HEK293 (cell line): ENCODE measurements around the gene MYL4.
A peak's percentile ranks its signal among the peaks of the same experiment; 100 is the strongest.

Experiments
- SCRT1 ChIP-seq: fragments of 450-650 bp; formaldehyde crosslinking; IDR thresholded peaks from 2 replicates; pipeline ENCODE4 v1.5.1; 2016; ENCODE audit warnings: missing biosample characterization, missing genetic modification characterization, borderline replicate concordance
- SP7 ChIP-seq: fragments of 450-650 bp; formaldehyde crosslinking; IDR thresholded peaks from 2 replicates; pipeline ENCODE4 v1.5.1; 2016; ENCODE audit warnings: missing biosample characterization, missing genetic modification characterization
- ZBTB17 ChIP-seq: fragments of 450-650 bp; formaldehyde crosslinking; IDR thresholded peaks from 2 replicates; pipeline ENCODE4 v1.5.1; 2016; ENCODE audit warnings: missing biosample characterization, missing genetic modification characterization
- ZNF248 ChIP-seq: fragments of 450-650 bp; formaldehyde crosslinking; IDR thresholded peaks from 2 replicates; pipeline ENCODE4 v1.5.1; 2017; ENCODE audit warnings: missing biosample characterization, missing genetic modification characterization
- ZNF274 ChIP-seq, 2 experiments: fragments of 200-500 bp in 1 of 2; fragments of 450-650 bp in 1 of 2; sonication (Bioruptor generic) in 1 of 2; formaldehyde crosslinking in 1 of 2; IDR thresholded peaks; 2 replicates each; pipeline versions ENCODE4 v1.5.1 to v1.6.1; 2014 to 2016; ENCODE audit warnings: borderline replicate concordance in 1 of 2, inconsistent platforms in 1 of 2, low read length in 1 of 2, missing biosample characterization in 1 of 2, missing genetic modification characterization in 1 of 2
- ZNF76 ChIP-seq: fragments of 450-650 bp; formaldehyde crosslinking; IDR thresholded peaks from 2 replicates; pipeline ENCODE4; 2016; ENCODE audit warnings: low read depth, missing biosample characterization, missing genetic modification characterization, borderline replicate concordance
- TF ChIP-seq, protein P1 (sequence below): fragments of 450-650 bp; formaldehyde crosslinking; IDR thresholded peaks from 2 replicates; pipeline ENCODE4 v1.5.1; 2016; ENCODE audit warnings: missing biosample characterization, missing genetic modification characterization
- TF ChIP-seq, protein P2 (sequence below): fragments of 450-650 bp; formaldehyde crosslinking; IDR thresholded peaks from 2 replicates; pipeline ENCODE4 v1.5.1; 2016; ENCODE audit warnings: missing biosample characterization, missing genetic modification characterization
- TF ChIP-seq, protein P3 (sequence below): fragments of 450-650 bp; formaldehyde crosslinking; IDR thresholded peaks from 2 replicates; pipeline ENCODE4 v1.5.1; 2017; ENCODE audit warnings: missing biosample characterization, missing genetic modification characterization

DNA sequence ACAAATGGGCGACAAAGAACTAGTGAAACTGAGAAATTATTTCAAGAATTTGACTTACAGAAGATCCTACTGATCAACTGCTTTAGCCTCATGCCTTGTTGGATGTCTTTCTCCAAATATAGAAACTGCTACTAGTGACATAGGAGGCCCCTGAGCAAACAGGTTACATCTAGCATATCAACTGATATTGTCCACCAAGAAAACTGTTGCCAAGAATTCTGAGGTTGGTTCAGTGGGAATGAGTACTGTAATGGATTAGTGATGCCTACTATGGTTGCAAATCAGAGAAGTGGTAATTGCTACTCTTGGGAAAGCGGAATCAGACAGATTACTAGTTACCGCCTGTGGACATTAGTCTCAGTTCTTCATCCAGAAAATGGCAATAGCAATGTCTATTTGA is 30.0 kb upstream of the MYL4 start:
- TF ChIP-seq, protein P1, sequence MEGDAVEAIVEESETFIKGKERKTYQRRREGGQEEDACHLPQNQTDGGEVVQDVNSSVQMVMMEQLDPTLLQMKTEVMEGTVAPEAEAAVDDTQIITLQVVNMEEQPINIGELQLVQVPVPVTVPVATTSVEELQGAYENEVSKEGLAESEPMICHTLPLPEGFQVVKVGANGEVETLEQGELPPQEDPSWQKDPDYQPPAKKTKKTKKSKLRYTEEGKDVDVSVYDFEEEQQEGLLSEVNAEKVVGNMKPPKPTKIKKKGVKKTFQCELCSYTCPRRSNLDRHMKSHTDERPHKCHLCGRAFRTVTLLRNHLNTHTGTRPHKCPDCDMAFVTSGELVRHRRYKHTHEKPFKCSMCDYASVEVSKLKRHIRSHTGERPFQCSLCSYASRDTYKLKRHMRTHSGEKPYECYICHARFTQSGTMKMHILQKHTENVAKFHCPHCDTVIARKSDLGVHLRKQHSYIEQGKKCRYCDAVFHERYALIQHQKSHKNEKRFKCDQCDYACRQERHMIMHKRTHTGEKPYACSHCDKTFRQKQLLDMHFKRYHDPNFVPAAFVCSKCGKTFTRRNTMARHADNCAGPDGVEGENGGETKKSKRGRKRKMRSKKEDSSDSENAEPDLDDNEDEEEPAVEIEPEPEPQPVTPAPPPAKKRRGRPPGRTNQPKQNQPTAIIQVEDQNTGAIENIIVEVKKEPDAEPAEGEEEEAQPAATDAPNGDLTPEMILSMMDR: no peak
- TF ChIP-seq ZBTB17 (tag by site-specific recombination): peak; percentile 77
- TF ChIP-seq, protein P2, sequence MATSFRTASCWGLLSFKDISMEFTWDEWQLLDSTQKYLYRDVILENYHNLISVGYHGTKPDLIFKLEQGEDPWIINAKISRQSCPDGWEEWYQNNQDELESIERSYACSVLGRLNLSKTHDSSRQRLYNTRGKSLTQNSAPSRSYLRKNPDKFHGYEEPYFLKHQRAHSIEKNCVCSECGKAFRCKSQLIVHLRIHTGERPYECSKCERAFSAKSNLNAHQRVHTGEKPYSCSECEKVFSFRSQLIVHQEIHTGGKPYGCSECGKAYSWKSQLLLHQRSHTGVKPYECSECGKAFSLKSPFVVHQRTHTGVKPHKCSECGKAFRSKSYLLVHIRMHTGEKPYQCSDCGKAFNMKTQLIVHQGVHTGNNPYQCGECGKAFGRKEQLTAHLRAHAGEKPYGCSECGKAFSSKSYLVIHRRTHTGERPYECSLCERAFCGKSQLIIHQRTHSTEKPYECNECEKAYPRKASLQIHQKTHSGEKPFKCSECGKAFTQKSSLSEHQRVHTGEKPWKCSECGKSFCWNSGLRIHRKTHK (tag by site-specific recombination): no peak
- no peak for TF ChIP-seq SCRT1 (tag by site-specific recombination)
- TF ChIP-seq ZNF248 (tag by site-specific recombination): no peak
- no peak for TF ChIP-seq ZNF76 (tag by site-specific recombination)
- no peak for TF ChIP-seq SP7 (tag by site-specific recombination)
- TF ChIP-seq, protein P3, sequence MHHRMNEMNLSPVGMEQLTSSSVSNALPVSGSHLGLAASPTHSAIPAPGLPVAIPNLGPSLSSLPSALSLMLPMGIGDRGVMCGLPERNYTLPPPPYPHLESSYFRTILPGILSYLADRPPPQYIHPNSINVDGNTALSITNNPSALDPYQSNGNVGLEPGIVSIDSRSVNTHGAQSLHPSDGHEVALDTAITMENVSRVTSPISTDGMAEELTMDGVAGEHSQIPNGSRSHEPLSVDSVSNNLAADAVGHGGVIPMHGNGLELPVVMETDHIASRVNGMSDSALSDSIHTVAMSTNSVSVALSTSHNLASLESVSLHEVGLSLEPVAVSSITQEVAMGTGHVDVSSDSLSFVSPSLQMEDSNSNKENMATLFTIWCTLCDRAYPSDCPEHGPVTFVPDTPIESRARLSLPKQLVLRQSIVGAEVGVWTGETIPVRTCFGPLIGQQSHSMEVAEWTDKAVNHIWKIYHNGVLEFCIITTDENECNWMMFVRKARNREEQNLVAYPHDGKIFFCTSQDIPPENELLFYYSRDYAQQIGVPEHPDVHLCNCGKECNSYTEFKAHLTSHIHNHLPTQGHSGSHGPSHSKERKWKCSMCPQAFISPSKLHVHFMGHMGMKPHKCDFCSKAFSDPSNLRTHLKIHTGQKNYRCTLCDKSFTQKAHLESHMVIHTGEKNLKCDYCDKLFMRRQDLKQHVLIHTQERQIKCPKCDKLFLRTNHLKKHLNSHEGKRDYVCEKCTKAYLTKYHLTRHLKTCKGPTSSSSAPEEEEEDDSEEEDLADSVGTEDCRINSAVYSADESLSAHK (tag by site-specific recombination): no peak
- no peak for TF ChIP-seq ZNF274 (IDR thresholded peaks at IDR 0.05; ENCODE audit: low read length)
- no peak for TF ChIP-seq ZNF274 (tag by site-specific recombination; IDR thresholded peaks at IDR 0.05; ENCODE audit: borderline replicate concordance)
